ENCODE measurements around the gene CCND3. TPM values are rescaled to one million over a fixed set of nuclear protein-coding genes. Genes with fewer than 3 reads are reported as not detected.

CCND3 gene
- total and polyA plus RNA-seq, 10 of the 15 experiments (the other 5 are each of a cell fraction or from before 2014, with no cell fraction given), result 6.0 to 86.4 (median 31.5) TPM

GRCh38 chr6:41986339-41986738, 44.7 kb upstream of the CCND3 start:
- FAIRE-seq (no peak), ATAC-seq (no peak), DNase-seq (ENCODE audit: low read depth, low spot score) (no peak)
- Histone ChIP-seq H3K4me1 (ENCODE audit: control insufficient read depth, insufficient read depth, low read length) (no peaks in the 10 kb centered on the region), H3K9ac (ENCODE audit: control insufficient read depth, insufficient read depth, low read length) (no peak overlapping the region), H3K4me2 (ENCODE audit: control insufficient read depth, insufficient read depth) (no peak overlapping the region), H2AFZ (ENCODE audit: control insufficient read depth, low read depth, low read length) (no peak overlapping the region), H3K27me3 (replicated peaks in 1 of 2; ENCODE audit: control insufficient read depth in 2 of 2, insufficient read depth in 2 of 2, low read length in 1 of 2) (no peaks in the 10 kb centered on the region), H3K9me3 (replicated peaks; ENCODE audit: control insufficient read depth, insufficient read depth, low read length) (no peaks in the 10 kb centered on the region; the same call in 2 of the 3 replicates), H3K4me3 (no peak overlapping the region), H3K36me3 (ENCODE audit: control insufficient read depth in 2 of 2, insufficient read depth in 2 of 2, low read length in 1 of 2) (no peaks in the 10 kb centered on the region), H3K27ac (ENCODE audit: control insufficient read depth, insufficient read depth) (no peak overlapping the region), H4K20me1 (ENCODE audit: control insufficient read depth, insufficient read depth) (no peaks in the 10 kb centered on the region), H3K79me2 (ENCODE audit: control insufficient read depth, insufficient read depth, low read length) (no peaks in the 10 kb centered on the region)
- RAD21 ChIA-PET (ENCODE audit: unreplicated experiment), result no interaction called here
- intact Hi-C loops (cut with micrococcal nuclease; ENCODE audit: unreplicated experiment), result no loop called here
- TF ChIP-seq BCL11A (IDR thresholded peaks at IDR 0.05; ENCODE audit: low read depth, low read length) (no peak), STAT3 (IDR thresholded peaks at IDR 0.05; ENCODE audit: low read depth, low read length) (no peak)
- SMC1A ChIA-PET (ENCODE audit: uncharacterized antibody, unreplicated experiment), result no interaction called here
- no TSS peak for BruUV-seq (replicated peaks)
- 96% methylated on average over 2 of the region's 2 CpGs for WGBS (ENCODE audit: insufficient coverage, insufficient replicate concordance, low lambda C conversion rate, missing lambda C conversion rate)
- CTCF ChIA-PET, result interaction anchor here (0.5 to 1.2 kb wide), 2 partner anchors 58 to 484 kb away, joined by 3 read pairs; no protein-coding TSS in a partner anchor
- POLR2A ChIA-PET, result no interaction called here
- in situ Hi-C loops (cut with MboI), result no loop called here

- BruUV-seq (replicated peaks), result no TSS peak
- Histone ChIP-seq H4K20me1 (ENCODE audit: control insufficient read depth, insufficient read depth) (no peaks in the 10 kb centered on the region), H3K4me3 (no peak overlapping the region), H3K4me2 (ENCODE audit: control insufficient read depth, insufficient read depth) (no peak overlapping the region), H3K9ac (ENCODE audit: control insufficient read depth, insufficient read depth, low read length) (no peak overlapping the region), H3K79me2 (ENCODE audit: control insufficient read depth, insufficient read depth, low read length) (no peaks in the 10 kb centered on the region), H3K36me3 (ENCODE audit: control insufficient read depth in 2 of 2, insufficient read depth in 2 of 2, low read length in 1 of 2) (no peaks in the 10 kb centered on the region), H3K4me1 (ENCODE audit: control insufficient read depth, insufficient read depth, low read length) (no peaks in the 10 kb centered on the region), H2AFZ (ENCODE audit: control insufficient read depth, low read depth, low read length) (no peak overlapping the region), H3K27me3 (replicated peaks in 1 of 2; ENCODE audit: control insufficient read depth in 2 of 2, insufficient read depth in 2 of 2, low read length in 1 of 2) (no peaks in the 10 kb centered on the region), H3K9me3 (replicated peaks; ENCODE audit: control insufficient read depth, insufficient read depth, low read length) (no peaks in the 10 kb centered on the region; the same call in 2 of the 3 replicates), H3K27ac (ENCODE audit: control insufficient read depth, insufficient read depth) (no peak overlapping the region)
- in situ Hi-C loops (cut with MboI) (no loop called here), intact Hi-C loops (cut with micrococcal nuclease; ENCODE audit: unreplicated experiment) (no loop called here)
- ATAC-seq (no peak), FAIRE-seq (no peak), DNase-seq (ENCODE audit: low read depth, low spot score) (no peak)
- POLR2A ChIA-PET, result interaction anchor here (0.6 kb wide), 1 partner anchor 171 kb away, joined by 3 read pairs; no protein-coding TSS in a partner anchor
- SMC1A ChIA-PET (ENCODE audit: uncharacterized antibody, unreplicated experiment), result interaction anchor here (0.7 kb wide), 1 partner anchor 70 kb away, joined by 3 read pairs; no protein-coding TSS in a partner anchor
- 29% methylated on average over 4 of the region's 4 CpGs for WGBS (ENCODE audit: insufficient coverage, insufficient replicate concordance, low lambda C conversion rate, missing lambda C conversion rate)
- CTCF ChIA-PET, result interaction anchor here (0.6 kb wide), 1 partner anchor 38 kb away, joined by 3 read pairs; no protein-coding TSS in a partner anchor
- RAD21 ChIA-PET (ENCODE audit: unreplicated experiment), result no interaction called here
- TF ChIP-seq ZSCAN29 (IDR thresholded peaks at IDR 0.05), result no peak
- no peak for TF ChIP-seq ZZZ3 (IDR thresholded peaks at IDR 0.05; ENCODE audit: control insufficient read depth, insufficient read length, low read depth)
These were observed 43.0 kb upstream of the CCND3 start for GRCh38 chr6:41984623-41985022.

Measured in GM12878 (cell line).